Aorta (tissue), 5 donors: ENCODE results near the gene TMEM139. TPM values are rescaled to one million over a fixed set of nuclear protein-coding genes. Genes with fewer than 3 reads are reported as not detected.
"Not testable (repeated sequence)": the region's sequence is repeated elsewhere in the genome, so short reads cannot be mapped to it uniquely, and the experiment has no call there.

Experiments used
- ATAC-seq: fragments of 200-7000 bp; cut with Tn5 transposase; one replicate; pipeline ENCODE4 v1.9.1; 2022; ENCODE audit warnings: moderate library complexity; ENCODE audit not compliant: low FRiP score
- DNase-seq, 2 donors: peaks; one replicate each; pipeline ENCODE4 v3.0.0-alpha.2; 2020
- H3K27ac ChIP-seq, 2 donors: one replicate each; pipeline ENCODE4 v1.5.1; 2013; ENCODE audit warnings: low read length in 2 of 2, mild to moderate bottlenecking in 2 of 2, moderate library complexity in 2 of 2, control low read depth in 1 of 2, inconsistent platforms in 1 of 2, low read depth in 1 of 2
- H3K27me3 ChIP-seq, 2 donors: one replicate each; pipeline ENCODE4 v1.6.1; 2013; ENCODE audit warnings: control low read depth in 1 of 2, low read length in 1 of 2, mild to moderate bottlenecking in 1 of 2, moderate library complexity in 1 of 2; ENCODE audit not compliant: insufficient read depth in 2 of 2, control insufficient read depth in 1 of 2
- H3K36me3 ChIP-seq, 2 donors: one replicate each; pipeline ENCODE4 v1.6.1; 2013; ENCODE audit warnings: control low read depth in 1 of 2, low read length in 1 of 2, mild to moderate bottlenecking in 1 of 2; ENCODE audit not compliant: insufficient read depth in 2 of 2, control insufficient read depth in 1 of 2
- H3K4me1 ChIP-seq, 2 donors: one replicate each; pipeline ENCODE4 v1.6.1; 2013; ENCODE audit warnings: low read length in 2 of 2, control low read depth in 1 of 2, mild to moderate bottlenecking in 1 of 2, moderate library complexity in 1 of 2; ENCODE audit not compliant: insufficient read depth in 2 of 2, control insufficient read depth in 1 of 2
- H3K4me3 ChIP-seq, 2 donors: one replicate each; pipeline ENCODE4 v1.5.1; 2013; ENCODE audit warnings: low read length in 2 of 2, control low read depth in 1 of 2, mild to moderate bottlenecking in 1 of 2
- H3K9me3 ChIP-seq: one replicate; pipeline ENCODE4 v1.6.1; 2013; ENCODE audit warnings: mild to moderate bottlenecking, low read length; ENCODE audit not compliant: control insufficient read depth
- WGBS, 2 donors: extraction: QIAGEN DNeasy Blood & Tissue Kit; methylation state at CpG; one replicate each; pipeline ENCODE4 v1.1.7; 2013; 5-methylcytosine and 5-hydroxymethylcytosine counted together
- intact Hi-C, 2 donors: fragments of 100-400 bp; cut with DNase I; formaldehyde crosslinking; loops; one replicate each; pipeline versions ENCODE4 v1.14.2 to v1.15.0; 2022
- polyA plus RNA-seq, 2 donors: library from polyadenylated mRNA; stranded (reverse); fragments of 200-250 nt; gene quantifications; one replicate each; pipeline ENCODE4 v1.2.3, GENCODE V29; 2013
- total RNA-seq, 2 donors: library from RNA; stranded (reverse); fragmentation: NEBNext Ultra II Directional; extraction: Animal tissue kit (Norgen Biotek cat#: 25700); gene quantifications; one replicate each; pipeline ENCODE4 v1.2.1, GENCODE V29; 2021
- donor health status: healthy with polysubstance abuse.
- donor health status: Bipolar disorder and iron deficiency.
- donor health status: DM: no; HTN: no; CAD: no.
- donor health status: DM: no; HTN: no; CAD: no.
- donor health status: DM: yes; HTN: yes; CAD: no.

The TMEM139 gene
- total and polyA plus RNA-seq, 4 donors: 0.10 to 17.3 (median 0.75) TPM

GRCh38 chr7:143289888-143290287 lies 5.1 kb downstream of the TMEM139 start:
- H3K9me3 ChIP-seq, H3K4me1 ChIP-seq, H3K27me3 ChIP-seq, H3K4me3 ChIP-seq, H3K27ac ChIP-seq, DNase-seq, ATAC-seq, intact Hi-C loops, H3K36me3 ChIP-seq: not testable (repeated sequence)
- WGBS, 2 donors: 25 to 29% methylated on average over 4 of the region's 4 CpGs

- ATAC-seq (no peak), DNase-seq (no peak)
- H3K4me3 ChIP-seq: no peak overlapping the region
- H3K36me3 ChIP-seq: peaks cover 6 to 8% of the 10 kb centered on the region in 2 donors
- WGBS, 2 donors: 70 to 77% methylated on average over 4 of the region's 4 CpGs
- no peaks in the 10 kb centered on the region for H3K4me1 ChIP-seq
- no peaks in the 10 kb centered on the region for H3K27me3 ChIP-seq
- intact Hi-C loops: no loop called here
- H3K9me3 ChIP-seq: no peaks in the 10 kb centered on the region
- no peak overlapping the region for H3K27ac ChIP-seq
These were observed 5.5 kb downstream of the TMEM139 start for GRCh38 chr7:143290293-143290692.

- Histone ChIP-seq H3K36me3 (peaks cover 6 to 8% of the 10 kb centered on the region in 2 donors), H3K27me3 (no peaks in the 10 kb centered on the region), H3K27ac (no peak overlapping the region), H3K9me3 (no peaks in the 10 kb centered on the region), H3K4me1 (peaks cover 0 to 3% of the 10 kb centered on the region in 2 donors), H3K4me3 (no peak overlapping the region)
- intact Hi-C loops: no loop called here
- ATAC-seq: no peak
- WGBS, 2 donors: 91 to 95% methylated on average over 5 of the region's 5 CpGs
- no peak for DNase-seq
These were observed 8.1 kb downstream of the TMEM139 start for GRCh38 chr7:143292876-143293275.

- DNase-seq: no peak
- Histone ChIP-seq H3K4me1 (peaks cover 0 to 3% of the 10 kb centered on the region in 2 donors), H3K27ac (no peak overlapping the region), H3K9me3 (no peaks in the 10 kb centered on the region), H3K4me3 (no peak overlapping the region), H3K36me3 (peaks cover 6 to 13% of the 10 kb centered on the region in 2 donors), H3K27me3 (no peaks in the 10 kb centered on the region)
- intact Hi-C loops: no loop called here
- ATAC-seq: no peak
These were observed 11.1 kb downstream of the TMEM139 start for GRCh38 chr7:143295870-143296269.

- no peaks in the 10 kb centered on the region for H3K27me3 ChIP-seq
- no peak overlapping the region for H3K27ac ChIP-seq
- no peak overlapping the region for H3K4me3 ChIP-seq
- peaks cover 7 to 15% of the 10 kb centered on the region in 2 donors for H3K36me3 ChIP-seq
- no peaks in the 10 kb centered on the region for H3K9me3 ChIP-seq
- DNase-seq (no peak), ATAC-seq (no peak)
- 7 to 9% methylated on average over 2 of the region's 2 CpGs for WGBS, 2 donors
- intact Hi-C loops: no loop called here
- peaks cover 0 to 3% of the 10 kb centered on the region in 2 donors for H3K4me1 ChIP-seq
These were observed 11.9 kb downstream of the TMEM139 start for GRCh38 chr7:143296686-143297085.

GRCh38 chr7:143299346-143299745 lies 14.6 kb downstream of the TMEM139 start:
- intact Hi-C loops: no loop called here
- H3K36me3 ChIP-seq: peaks cover 9 to 12% of the 10 kb centered on the region in 2 donors
- H3K4me1 ChIP-seq: peaks cover 0 to 3% of the 10 kb centered on the region in 2 donors
- no peaks in the 10 kb centered on the region for H3K9me3 ChIP-seq
- ATAC-seq (no peak), DNase-seq (no peak)
- H3K4me3 ChIP-seq: no peak overlapping the region
- 56 to 63% methylated on average over 2 of the region's 2 CpGs for WGBS, 2 donors
- no peak overlapping the region for H3K27ac ChIP-seq
- no peaks in the 10 kb centered on the region for H3K27me3 ChIP-seq

GRCh38 chr7:143299840-143300239 lies 15.1 kb downstream of the TMEM139 start:
- Histone ChIP-seq H3K4me3 (no peak overlapping the region), H3K27ac (no peak overlapping the region), H3K36me3 (peaks cover 10 to 13% of the 10 kb centered on the region in 2 donors), H3K27me3 (no peaks in the 10 kb centered on the region), H3K9me3 (no peaks in the 10 kb centered on the region), H3K4me1 (peaks cover 0 to 3% of the 10 kb centered on the region in 2 donors)
- ATAC-seq (no peak), DNase-seq (no peak)
- intact Hi-C loops: loop anchor here in 1 of 2 donors (5.0 kb wide), 1 partner anchor 58 kb away; no protein-coding TSS in a partner anchor
- 71% methylated on average over 8 of the region's 8 CpGs for WGBS, 2 donors

GRCh38 chr7:143300959-143301935 lies 16.5 kb downstream of the TMEM139 start:
- Histone ChIP-seq H3K4me3 (no peak overlapping the region), H3K27ac (no peak overlapping the region), H3K36me3 (peaks cover 10 to 17% of the 10 kb centered on the region in 2 donors), H3K4me1 (peaks cover 0 to under 1% of the 10 kb centered on the region in 2 donors), H3K27me3 (no peaks in the 10 kb centered on the region), H3K9me3 (no peaks in the 10 kb centered on the region)
- intact Hi-C loops: loop anchor here in 1 of 2 donors (5.0 kb wide), 1 partner anchor 59 kb away; no protein-coding TSS in a partner anchor
- 78 to 79% methylated on average over 8 of the region's 8 CpGs for WGBS, 2 donors
- no peak for ATAC-seq
- no peak for DNase-seq
